ENCODE results near the gene ATP5F1E.
A peak's percentile ranks its signal among the peaks of the same experiment; 100 is the strongest.

ATP5F1E gene

DNA sequence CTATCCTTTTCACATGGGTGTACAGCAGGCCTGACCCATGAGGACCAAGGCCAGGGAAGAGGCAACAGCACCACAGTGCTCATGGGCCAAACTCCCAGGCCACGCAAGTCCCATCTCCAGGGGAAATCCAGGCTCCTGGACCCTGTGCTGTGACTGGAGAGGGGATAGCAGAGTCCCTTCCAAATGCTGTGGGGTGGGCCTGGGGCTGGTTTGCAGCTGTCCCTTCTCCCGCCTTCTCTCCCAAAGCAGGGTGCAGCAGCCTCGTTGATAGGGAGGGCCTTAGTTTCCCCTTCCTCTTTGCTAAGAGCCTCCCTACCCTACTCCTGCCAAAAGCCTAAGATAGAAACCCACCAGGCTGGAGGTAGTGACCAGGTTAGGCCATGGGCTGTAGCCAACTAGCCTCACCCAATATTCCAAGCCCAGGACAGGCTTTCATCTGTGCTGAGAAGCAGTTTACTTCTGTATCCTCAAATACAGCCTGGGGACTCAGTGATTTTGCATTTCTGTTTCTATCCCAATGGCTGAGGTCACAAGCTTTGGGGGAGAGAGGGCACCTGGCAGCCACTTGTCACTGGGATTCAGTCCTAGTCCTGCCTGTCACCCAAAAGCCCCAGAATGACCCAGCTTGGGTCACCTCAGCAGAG, 26.5 kb downstream of the ATP5F1E start:
- no peak for DNase-seq (ENCODE audit: low spot score)

- peak; percentile 72 for DNase-seq (ENCODE audit: low spot score)
Measured at GRCh38 chr20:59004763-59005522, 27.2 kb downstream of the ATP5F1E start.

DNA sequence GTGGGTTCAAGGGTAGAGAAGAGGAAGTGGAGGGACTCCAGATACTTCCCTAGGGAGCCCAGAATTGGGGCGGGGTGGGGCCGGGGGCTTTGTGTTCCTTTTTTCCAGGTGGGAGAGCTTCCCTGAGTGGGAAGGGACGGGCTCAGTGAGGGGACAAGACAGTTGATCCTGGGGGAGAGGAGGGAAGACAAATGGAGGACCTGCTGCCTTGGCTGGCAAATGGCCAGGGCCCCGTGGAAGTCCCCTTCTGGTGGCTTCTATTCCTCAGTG, 27.7 kb downstream of the ATP5F1E start:
- DNase-seq (ENCODE audit: low spot score) = no peak

- no peak for DNase-seq (ENCODE audit: low spot score)
Measured at GRCh38 chr20:59003836-59004492, 28.2 kb downstream of the ATP5F1E start.

- DNase-seq (ENCODE audit: low spot score) = no peak
Measured at GRCh38 chr20:59002874-59003399, 29.2 kb downstream of the ATP5F1E start.

DNA sequence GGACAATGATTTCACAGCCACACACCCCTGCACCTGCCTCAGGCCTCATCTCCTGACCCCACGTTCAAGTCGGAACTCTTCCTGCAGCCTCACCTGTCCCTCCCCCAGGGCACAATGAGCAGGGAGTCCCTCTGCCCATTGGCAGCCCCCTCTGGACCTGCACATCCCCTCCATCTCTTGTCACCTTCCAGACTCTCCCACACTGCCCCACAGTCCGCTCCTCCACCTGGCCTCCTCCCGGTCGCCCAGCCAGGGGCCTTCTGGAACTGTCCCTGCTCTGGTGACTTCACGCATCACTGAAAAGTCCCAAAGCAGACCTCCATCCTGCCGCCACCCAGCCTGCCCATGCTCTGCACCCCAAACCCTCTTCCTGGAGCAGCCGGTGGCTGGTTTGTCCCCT, 29.7 kb downstream of the ATP5F1E start:
- no peak for DNase-seq (ENCODE audit: low spot score)

DNA sequence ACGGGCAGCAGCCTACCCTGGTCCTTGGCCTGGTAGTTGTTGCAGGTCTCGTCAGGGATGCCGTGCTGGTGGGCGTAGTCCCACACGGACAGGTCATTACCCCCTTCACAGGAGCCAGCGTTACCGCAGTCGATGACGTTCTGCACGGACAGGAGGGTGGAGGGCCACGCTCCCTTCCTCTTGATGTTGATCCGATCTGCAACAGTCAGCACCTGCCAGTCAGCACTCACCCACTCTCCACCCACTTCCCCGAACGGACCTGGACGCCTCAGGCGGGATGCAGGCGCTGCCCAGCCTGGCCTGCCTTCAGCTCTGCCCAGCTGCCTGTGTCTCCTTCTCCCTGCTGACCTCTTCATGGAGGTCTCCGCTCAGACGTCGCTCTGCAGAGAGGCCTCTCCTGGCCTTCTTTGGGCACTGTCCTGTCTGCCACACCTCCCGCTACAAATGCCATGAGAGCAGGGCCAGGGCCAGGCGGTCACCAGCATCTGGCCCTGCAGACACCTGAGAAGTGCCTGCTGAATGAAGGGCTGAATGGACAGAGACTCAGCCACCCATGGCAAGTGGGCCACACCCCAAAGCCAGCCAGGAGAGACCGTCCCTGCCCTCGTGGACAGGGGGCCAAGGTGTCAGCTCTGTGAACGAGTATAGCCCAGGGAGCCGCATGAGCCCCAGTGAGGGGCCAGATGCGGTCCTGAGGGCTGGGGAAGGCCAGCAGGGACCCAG, 30.5 kb downstream of the ATP5F1E start:
- DNase-seq (ENCODE audit: low spot score) = no peak

DNA sequence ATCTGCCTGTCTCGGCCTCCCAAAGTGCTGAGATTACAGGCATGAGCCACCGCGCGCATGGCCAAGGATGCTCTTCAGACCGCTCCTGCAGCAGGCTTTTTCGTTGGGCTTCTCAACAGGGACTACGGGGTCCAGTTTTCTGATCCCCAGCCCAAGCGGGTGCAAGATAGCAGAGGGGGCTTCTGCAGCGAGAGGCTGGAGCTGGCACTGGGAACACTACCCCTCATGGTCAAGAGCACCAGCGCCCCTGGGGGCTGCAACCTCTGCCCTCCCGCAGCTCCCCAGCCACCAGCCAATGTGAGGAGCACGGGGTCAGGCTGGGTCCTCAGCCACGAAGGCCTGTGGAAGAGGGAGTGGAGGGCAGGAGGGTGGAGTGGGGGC, 31.1 kb downstream of the ATP5F1E start:
- no peak for DNase-seq (ENCODE audit: low spot score)

DNA sequence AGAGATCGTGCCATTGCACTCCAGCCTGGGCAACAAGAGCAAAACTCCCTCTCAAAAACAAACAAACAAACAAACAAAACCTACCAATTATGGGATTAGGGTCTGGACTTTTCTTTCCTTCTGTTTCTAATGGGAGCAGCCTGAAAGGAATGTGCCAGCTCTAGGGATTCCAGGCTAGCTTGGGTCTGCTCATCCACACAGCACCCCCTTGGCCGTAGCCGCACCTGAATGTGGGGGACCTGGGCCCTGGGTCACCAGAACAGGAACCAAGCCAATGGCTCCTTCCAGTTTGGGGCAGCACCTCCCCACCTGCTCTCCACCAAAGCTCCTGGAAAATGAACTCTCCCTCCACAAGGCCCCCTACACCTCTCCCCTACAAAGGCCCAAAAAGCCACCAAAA, 31.8 kb downstream of the ATP5F1E start:
- no peak for DNase-seq (ENCODE audit: low spot score)

DNA sequence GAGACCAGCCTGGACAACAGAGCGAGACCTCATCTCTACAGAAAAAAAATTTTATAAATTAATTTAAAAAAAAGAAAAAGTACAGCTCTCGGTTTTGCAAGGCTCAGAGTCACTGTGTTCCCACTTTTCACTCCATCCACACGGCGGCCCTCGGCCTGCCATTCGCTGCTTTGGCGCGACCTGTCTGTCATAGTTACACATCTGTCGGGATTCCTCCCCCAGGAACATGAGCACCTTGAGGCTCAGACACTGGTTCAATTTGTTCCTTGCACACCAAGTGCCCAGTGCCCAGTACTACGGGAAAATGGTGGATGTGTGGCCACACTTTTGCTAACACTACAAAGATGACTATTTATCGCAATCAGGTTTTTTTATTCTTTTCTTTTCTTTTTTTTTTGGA, 33.5 kb downstream of the ATP5F1E start:
- DNase-seq (ENCODE audit: low spot score) = no peak

- no peak for DNase-seq (ENCODE audit: low spot score)
Measured at GRCh38 chr20:58997141-58997770, 34.9 kb downstream of the ATP5F1E start.

DNA sequence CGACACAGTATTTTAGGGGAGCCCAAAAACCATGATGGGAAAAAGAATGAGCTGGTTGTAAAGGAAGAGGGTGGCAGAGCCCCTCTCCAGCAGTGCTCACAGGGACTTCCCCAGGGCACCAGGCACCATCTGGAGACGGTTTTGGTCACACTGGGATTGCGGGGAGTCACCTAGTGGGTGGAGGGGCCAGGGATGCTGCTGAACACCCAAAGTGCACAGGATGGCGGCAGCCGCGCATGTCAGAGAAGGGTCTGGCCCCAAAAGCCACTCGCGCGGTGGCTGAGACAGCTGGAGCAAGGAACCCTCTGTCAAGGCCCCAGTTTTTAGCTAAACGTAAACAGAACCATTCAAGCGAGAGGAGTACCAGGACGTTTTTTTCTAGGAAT, 35.9 kb downstream of the ATP5F1E start:
- no peak for DNase-seq (ENCODE audit: low spot score)

DNA sequence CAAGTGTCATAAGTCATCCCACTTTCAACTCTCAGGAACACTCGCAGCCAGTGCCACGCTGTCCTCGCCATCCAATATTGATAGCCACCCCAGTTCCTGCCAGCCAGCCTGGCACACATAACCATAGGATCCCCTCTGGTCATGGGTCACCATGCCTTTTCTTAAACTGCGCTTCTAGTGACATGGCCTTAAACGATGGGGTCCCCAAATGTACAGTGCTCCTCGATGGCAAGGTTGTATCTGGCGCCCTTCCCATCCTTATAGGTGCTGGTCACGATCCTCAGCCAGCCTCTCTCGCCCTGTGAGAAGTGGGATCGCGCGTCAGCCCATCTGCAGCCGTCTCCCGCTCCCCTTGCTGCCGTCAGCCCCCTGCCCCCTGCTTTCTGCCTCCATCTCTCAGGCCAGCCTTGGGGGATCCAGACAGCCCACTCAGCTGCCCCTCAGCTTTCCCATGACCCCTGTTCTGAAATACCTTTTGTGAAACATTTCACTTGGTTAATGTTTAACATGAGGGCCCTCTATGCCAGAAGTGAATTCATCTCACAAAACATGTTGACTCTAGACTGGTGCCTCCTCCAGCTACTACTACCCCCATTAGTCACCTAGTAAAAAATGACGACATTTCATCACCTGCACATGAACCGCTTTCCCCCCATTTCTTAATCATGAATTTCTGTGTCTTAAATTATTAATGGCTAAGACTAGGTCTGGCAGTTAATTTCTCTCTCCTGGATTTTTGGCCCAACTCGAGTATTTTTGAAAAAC, 36.5 kb downstream of the ATP5F1E start:
- no peak for DNase-seq (ENCODE audit: low spot score)

- DNase-seq (ENCODE audit: low spot score) = no peak
Measured at GRCh38 chr20:58994390-58995159, 37.6 kb downstream of the ATP5F1E start.

GRCh38 chr20:58993332-58994248, 38.5 kb downstream of the ATP5F1E start:
- no peak for DNase-seq (ENCODE audit: low spot score)

DNA sequence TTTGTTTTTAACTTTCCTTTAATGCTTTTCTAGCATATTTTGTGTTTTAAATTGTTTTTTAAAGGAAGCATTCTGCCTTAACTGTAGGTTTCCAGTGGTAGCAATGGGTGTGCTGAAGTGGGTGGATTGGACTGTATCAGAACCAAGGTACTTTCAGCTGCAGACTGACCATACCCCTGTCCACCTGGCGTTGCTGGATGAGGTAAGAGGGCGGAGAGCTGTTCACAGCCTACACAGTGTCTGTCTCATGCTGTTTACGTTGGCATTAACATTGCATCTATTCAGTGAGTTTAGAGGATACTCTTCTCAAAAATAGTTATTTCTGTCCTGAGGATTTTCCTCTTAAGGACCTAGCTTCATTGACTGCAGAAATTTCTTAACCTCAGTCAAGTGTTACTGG, 39.2 kb downstream of the ATP5F1E start:
- no peak for DNase-seq (ENCODE audit: low spot score)

GRCh38 chr20:58991715-58992114, 40.4 kb downstream of the ATP5F1E start:
- DNase-seq (ENCODE audit: low spot score) = peak; percentile 55

- DNase-seq (ENCODE audit: low spot score) = no peak
Measured at GRCh38 chr20:58990651-58991445, 41.3 kb downstream of the ATP5F1E start.

- no peak for DNase-seq (ENCODE audit: low spot score)
Measured at GRCh38 chr20:58989196-58989595, 42.9 kb downstream of the ATP5F1E start.
